H1 (cell line): Measurements from ENCODE around the gene URAD. TPM values are rescaled to one million over a fixed set of nuclear protein-coding genes. Genes with fewer than 3 reads are reported as not detected.

Experiments
- CTCF ChIA-PET: fragments of 300-600 bp; sonication (Branson Sonifier 250); formaldehyde crosslinking; loops from one replicate; lab custom pipeline; 2021; ENCODE audit not compliant: partially characterized antibody; lab: Charles Lee
- POLR2A ChIA-PET: fragments of 300-600 bp; sonication (Branson Sonifier 250); formaldehyde crosslinking; loops from one replicate; lab custom pipeline; 2021; ENCODE audit warnings: inconsistent platforms; ENCODE audit not compliant: partially characterized antibody; lab: Charles Lee
- DNase-seq, 2 experiments: peaks; one replicate each; pipeline versions ENCODE4 v3.0.0 to v3.0.0-alpha.2; 2010 to 2022; ENCODE audit warnings: low spot score in 2 of 2, low read depth in 1 of 2, mixed read lengths in 1 of 2
- FAIRE-seq: peaks from 2 replicates; lab custom pipeline; 2011; peaks lifted over from hg19 to GRCh38; lab: Jason Lieb, UNC
- H2AFZ ChIP-seq: 2 replicates; pipeline ENCODE4 v1.8.1; 2012; ENCODE audit warnings: low read length, inconsistent platforms
- H2AK5ac ChIP-seq: 2 replicates; pipeline ENCODE4 v1.6.1; 2013; ENCODE audit warnings: low read depth, low read length
- H2BK120ac ChIP-seq: replicated peaks from 2 replicates; pipeline ENCODE3; 2013; ENCODE audit warnings: low read depth, low read length, inconsistent platforms
- H2BK12ac ChIP-seq: 2 replicates; pipeline ENCODE4 v1.6.1; 2013; ENCODE audit warnings: low read depth, low read length
- H2BK15ac ChIP-seq: 2 replicates; pipeline ENCODE4 v1.6.1; 2013; ENCODE audit warnings: low read length
- H2BK20ac ChIP-seq: 2 replicates; pipeline ENCODE4 v1.6.1; 2013; ENCODE audit warnings: low read length
- H2BK5ac ChIP-seq: 2 replicates; pipeline ENCODE4 v1.6.1; 2013; ENCODE audit warnings: low read depth, low read length
- H3K14ac ChIP-seq: 2 replicates; pipeline ENCODE4 v1.6.1; 2013; ENCODE audit warnings: inconsistent platforms; ENCODE audit not compliant: insufficient read length
- H3K18ac ChIP-seq: 2 replicates; pipeline ENCODE4 v1.6.1; 2013; ENCODE audit warnings: low read length; ENCODE audit errors: extremely low read depth
- H3K23ac ChIP-seq: 2 replicates; pipeline ENCODE4 v1.6.1; 2013; ENCODE audit warnings: inconsistent platforms; ENCODE audit not compliant: insufficient read length
- H3K23me2 ChIP-seq: 2 replicates; pipeline ENCODE4 v1.6.1; 2013; ENCODE audit warnings: low read depth, low read length
- H3K27ac ChIP-seq: 2 replicates; pipeline ENCODE4 v1.6.1; 2011; ENCODE audit warnings: low read depth, low read length, inconsistent platforms
- H3K27me3 ChIP-seq, 4 experiments: replicated peaks in 1 of 4; 1 replicate in 1 of 4; 2 replicates in 3 of 4; pipeline versions ENCODE4 v1.6.1 to v1.8.1; 2011 to 2013; ENCODE audit warnings: low read length in 3 of 4, mild to moderate bottlenecking in 3 of 4, inconsistent platforms in 2 of 4, mixed read lengths in 2 of 4, moderate library complexity in 1 of 4; ENCODE audit not compliant: control insufficient read depth in 3 of 4, insufficient read depth in 3 of 4; ENCODE audit errors: extremely low read depth in 1 of 4
- H3K36me3 ChIP-seq, 4 experiments: 2 replicates each; pipeline versions ENCODE4 v1.6.1 to v1.8.1; 2011 to 2013; ENCODE audit warnings: mild to moderate bottlenecking in 4 of 4, low read length in 3 of 4, moderate library complexity in 2 of 4, control low read depth in 1 of 4, inconsistent platforms in 1 of 4; ENCODE audit not compliant: insufficient read depth in 4 of 4, control insufficient read depth in 2 of 4
- H3K4ac ChIP-seq: replicated peaks from 2 replicates; pipeline ENCODE3; 2013; ENCODE audit warnings: low read length, low read depth, mixed read lengths, inconsistent platforms; ENCODE audit not compliant: insufficient read length
- H3K4me1 ChIP-seq, 4 experiments: replicated peaks in 1 of 4; 1 replicate in 1 of 4; 2 replicates in 3 of 4; pipeline versions ENCODE4 v1.6.1 to v1.8.1; 2011 to 2013; ENCODE audit warnings: low read length in 3 of 4, inconsistent platforms in 2 of 4, mixed read lengths in 1 of 4; ENCODE audit not compliant: insufficient read depth in 4 of 4, control insufficient read depth in 3 of 4
- H3K4me2 ChIP-seq, 2 experiments: 2 replicates each; pipeline versions ENCODE4 v1.6.1 to v1.8.1; 2011 to 2013; ENCODE audit warnings: low read depth in 2 of 2, low read length in 2 of 2, control low read depth in 1 of 2, inconsistent platforms in 1 of 2, mild to moderate bottlenecking in 1 of 2; ENCODE audit not compliant: insufficient read depth in 1 of 2
- H3K4me3 ChIP-seq, 4 experiments: fragments of 200-600, 300-600 bp in 1 of 4; sonication (generic), shearing (Covaris generic), sonication (Bioruptor Twin) in 1 of 4; 2 replicates each; pipeline versions ENCODE4 v1.5.1 to v1.8.1; 2011 to 2016; ENCODE audit warnings: low read length in 4 of 4, low read depth in 3 of 4, control low read depth in 2 of 4, inconsistent platforms in 2 of 4, mild to moderate bottlenecking in 2 of 4, mixed read lengths in 1 of 4, moderate library complexity in 1 of 4; ENCODE audit not compliant: insufficient read depth in 2 of 4; ENCODE audit errors: extremely low read depth in 1 of 4
- H3K56ac ChIP-seq: replicated peaks from 2 replicates; pipeline ENCODE3; 2013; ENCODE audit warnings: low read depth, mild to moderate bottlenecking, mixed read lengths, low read length, inconsistent platforms; ENCODE audit not compliant: insufficient read length
- H3K79me1 ChIP-seq: 2 replicates; pipeline ENCODE4 v1.6.1; 2013; ENCODE audit warnings: low read depth, low read length, control low read depth
- H3K79me2 ChIP-seq, 2 experiments: 2 replicates each; pipeline versions ENCODE4 v1.6.1 to v1.8.1; 2012 to 2013; ENCODE audit warnings: low read length in 2 of 2, mild to moderate bottlenecking in 2 of 2, inconsistent platforms in 1 of 2; ENCODE audit not compliant: insufficient read depth in 2 of 2, control insufficient read depth in 1 of 2
- H3K9ac ChIP-seq, 4 experiments: replicated peaks in 1 of 4; 1 replicate in 1 of 4; 2 replicates in 3 of 4; pipeline versions ENCODE4 v1.6.1 to v1.8.1; 2011 to 2013; ENCODE audit warnings: low read depth in 3 of 4, low read length in 3 of 4, control low read depth in 2 of 4, mild to moderate bottlenecking in 2 of 4, moderate library complexity in 2 of 4, inconsistent platforms in 1 of 4; ENCODE audit errors: extremely low read depth in 1 of 4
- H3K9me3 ChIP-seq, 2 experiments: 2 replicates each; pipeline versions ENCODE4 v1.6.1 to v1.8.1; 2012 to 2013; ENCODE audit warnings: mild to moderate bottlenecking in 2 of 2, moderate library complexity in 2 of 2, control low read depth in 1 of 2, inconsistent platforms in 1 of 2, low read depth in 1 of 2, low read length in 1 of 2, mixed read lengths in 1 of 2; ENCODE audit not compliant: insufficient read depth in 2 of 2
- H4K20me1 ChIP-seq, 2 experiments: replicated peaks in 1 of 2; 2 replicates each; pipeline versions ENCODE3 to v1.8.1; 2011 to 2013; ENCODE audit warnings: inconsistent platforms in 2 of 2, low read length in 2 of 2, mild to moderate bottlenecking in 1 of 2; ENCODE audit not compliant: insufficient read depth in 2 of 2, control insufficient read depth in 1 of 2
- H4K5ac ChIP-seq: 2 replicates; pipeline ENCODE4 v1.6.1; 2013; ENCODE audit warnings: low read length, low read depth, mixed read lengths, inconsistent platforms; ENCODE audit not compliant: insufficient read length
- H4K8ac ChIP-seq: 2 replicates; pipeline ENCODE4 v1.8.0; 2013; ENCODE audit warnings: mild to moderate bottlenecking, moderate library complexity, low read length, inconsistent platforms; ENCODE audit not compliant: insufficient read depth; ENCODE audit errors: extremely low read depth
- H4K91ac ChIP-seq: replicated peaks from 2 replicates; pipeline ENCODE3; 2013; ENCODE audit warnings: low read length, mixed read lengths, inconsistent platforms; ENCODE audit not compliant: insufficient read length
- BCL11A ChIP-seq, 2 experiments: IDR thresholded peaks; one replicate each; pipeline ENCODE4 v1.6.1; 2011; ENCODE audit warnings: low read depth in 2 of 2, low read length in 2 of 2, mild to moderate bottlenecking in 2 of 2
- CBX5 ChIP-seq: fragments of 300-800, 300-1000 bp; sonication (generic); IDR thresholded peaks from 2 replicates; pipeline ENCODE4 v1.7.1; 2016; ENCODE audit warnings: antibody characterized with exemption, low read length, low read depth
- CHD1 ChIP-seq: IDR thresholded peaks from 2 replicates; pipeline ENCODE4 v1.6.1; 2012; ENCODE audit warnings: low read depth, low read length, improper control_type of control experiment
- CREB1 ChIP-seq: IDR thresholded peaks from 2 replicates; pipeline ENCODE4 v1.6.1; 2012; ENCODE audit warnings: inconsistent platforms
- CTBP2 ChIP-seq: IDR thresholded peaks from 2 replicates; pipeline ENCODE4 v1.7.0; 2011; ENCODE audit warnings: borderline replicate concordance, mild to moderate bottlenecking, moderate library complexity, mixed read lengths, low read length; ENCODE audit not compliant: insufficient read depth, insufficient read length
- EZH2 ChIP-seq: fragments of 200-600 bp; sonication (generic); IDR thresholded peaks from 2 replicates; pipeline ENCODE4 v1.7.1; 2012; ENCODE audit warnings: low read depth, mild to moderate bottlenecking, moderate library complexity, low read length, inconsistent platforms; ENCODE audit not compliant: severe bottlenecking
- HDAC2 ChIP-seq, 2 experiments: fragments of 300-600 bp in 1 of 2; sonication (generic) in 1 of 2; IDR thresholded peaks; 2 replicates each; pipeline ENCODE4 v1.6.1; 2011 to 2012; ENCODE audit warnings: low read depth in 2 of 2, low read length in 2 of 2, mild to moderate bottlenecking in 2 of 2, moderate library complexity in 2 of 2, borderline replicate concordance in 1 of 2, inconsistent platforms in 1 of 2
- HDAC6 ChIP-seq: IDR thresholded peaks from one replicate; pipeline ENCODE4 v1.7.1; 2012; ENCODE audit warnings: low read depth, mild to moderate bottlenecking, inconsistent platforms, low read length, moderate library complexity
- KDM4A ChIP-seq: IDR thresholded peaks from one replicate; pipeline ENCODE4 v1.7.1; 2012; ENCODE audit warnings: low read depth, mild to moderate bottlenecking, moderate library complexity, low read length, inconsistent platforms; ENCODE audit not compliant: severe bottlenecking
- POLR2AphosphoS5 ChIP-seq: IDR thresholded peaks from 2 replicates; pipeline ENCODE4 v1.6.1; 2011; ENCODE audit warnings: low read depth, low read length
- RBBP5 ChIP-seq: IDR thresholded peaks from 2 replicates; pipeline ENCODE4 v1.7.1; 2012; ENCODE audit warnings: low read depth, mild to moderate bottlenecking, inconsistent platforms, low read length, moderate library complexity, borderline replicate concordance
- SIX5 ChIP-seq: IDR thresholded peaks from 2 replicates; pipeline ENCODE4 v1.6.1; 2011; ENCODE audit warnings: mild to moderate bottlenecking, low read depth, low read length
- SP1 ChIP-seq: IDR thresholded peaks from 2 replicates; pipeline ENCODE4 v1.6.1; 2011; ENCODE audit warnings: low read depth, low read length
- TAF1 ChIP-seq: IDR thresholded peaks from 2 replicates; pipeline ENCODE4 v1.6.1; 2011; ENCODE audit warnings: mild to moderate bottlenecking, low read depth, low read length
- TAF7 ChIP-seq: optimal IDR thresholded peaks from 2 replicates; pipeline ENCODE3; 2011; ENCODE audit warnings: low read depth, mild to moderate bottlenecking, inconsistent platforms, low read length, moderate library complexity, borderline replicate concordance
- WGBS, 2 experiments: shearing (Covaris generic) in 1 of 2; methylation state at CpG; one replicate each; pipeline versions ENCODE4 v1.1.6 to v1.1.7; 2013 to 2015; ENCODE audit warnings: low lambda C conversion rate in 2 of 2, mixed read lengths in 2 of 2, inconsistent platforms in 1 of 2, low coverage in 1 of 2, missing lambda C conversion rate in 1 of 2; ENCODE audit not compliant: insufficient replicate concordance in 2 of 2, insufficient coverage in 1 of 2, insufficient read length in 1 of 2; ENCODE audit errors: extremely low coverage in 1 of 2, missing lambda C conversion rate in 1 of 2; 5-methylcytosine and 5-hydroxymethylcytosine counted together
- polyA plus RNA-seq, 7 experiments: library from polyadenylated mRNA; depleted of rRNA in 3 of 7; stranded (reverse) in 5 of 7; unstranded in 2 of 7; fragments of >200 nt in 5 of 7; fragments of 200-250 nt in 2 of 7; gene quantifications; 1 replicate in 5 of 7; 2 replicates in 1 of 7; 4 replicates in 1 of 7; pipeline versions ENCODE4 v1.2.1 to v1.2.3, GENCODE V29; 2011 to 2013; ENCODE audit warnings: missing spikeins in 2 of 7, mixed read lengths in 2 of 7
- total RNA-seq: library from RNA; stranded (reverse); fragmentation: NEBNext Ultra II Directional; extraction: Animal tissue kit (Norgen Biotek cat#: 25700); gene quantifications from 2 replicates; pipeline ENCODE4 v1.2.1, GENCODE V29; 2021

URAD gene
- total and polyA plus RNA-seq, 2 of the 8 experiments (the other 6 are each of a cell fraction or from before 2014, with no cell fraction given): not detected

- CTCF ChIA-PET: interaction anchor here (0.7 to 20.5 kb wide), 11 partner anchors 9 to 624 kb away, joined by 3 to 283 read pairs (median 7); partner anchors contain the start of gene CDX2
- H4K20me1 ChIP-seq: peaks cover 0 to 11% of the 10 kb centered on the region in 2 experiments
- TF ChIP-seq RBBP5: no peak
- no peak for TF ChIP-seq CTBP2
- TF ChIP-seq CREB1: no peak
- TF ChIP-seq EZH2: no peak
- no peak for TF ChIP-seq SP1
- TF ChIP-seq POLR2AphosphoS5: no peak
- no peak for TF ChIP-seq CHD1
- TF ChIP-seq TAF1: no peak
- TF ChIP-seq TAF7: no peak
- no peak for TF ChIP-seq HDAC2 (IDR thresholded peaks at IDR 0.05; ENCODE audit: borderline replicate concordance in 1 of 2, low read depth in 2 of 2, low read length in 2 of 2)
- no peak for TF ChIP-seq SIX5
- TF ChIP-seq CBX5: no peak
- no peak for TF ChIP-seq HDAC6
- no peak for TF ChIP-seq BCL11A (IDR thresholded peaks at IDR 0.05; ENCODE audit: low read depth in 2 of 2, low read length in 2 of 2)
- no peak for TF ChIP-seq KDM4A
These were observed 2.9 kb downstream of the URAD start for GRCh38 chr13:27985600-27985999.

More at GRCh38 chr13:27985600-27985999, 2.9 kb downstream of the URAD start:
- FAIRE-seq (no peak), DNase-seq (no peak)
- Histone ChIP-seq H3K4me1 (no peaks in the 10 kb centered on the region), H3K36me3 (peaks cover 0 to under 1% (median 0%) of the 10 kb centered on the region in 4 experiments; a peak in 1 of 8 replicates), H3K9ac (no peak overlapping the region), H2BK5ac (no peak overlapping the region), H2BK20ac (no peak overlapping the region), H3K79me1 (no peaks in the 10 kb centered on the region), H3K4me3 (no peak overlapping the region), H3K14ac (no peak overlapping the region), H3K23me2 (no peaks in the 10 kb centered on the region), H3K18ac (no peak overlapping the region), H2BK120ac (no peak overlapping the region), H2AK5ac (no peak overlapping the region), H2AFZ (no peak overlapping the region), H4K8ac (no peak overlapping the region), H2BK12ac (no peak overlapping the region), H3K4me2 (no peak overlapping the region), H3K4ac (no peak overlapping the region), H3K27ac (no peak overlapping the region), H3K9me3 (no peaks in the 10 kb centered on the region), H2BK15ac (no peak overlapping the region), H4K91ac (no peak overlapping the region), H3K56ac (no peak overlapping the region), H3K79me2 (no peaks in the 10 kb centered on the region), H4K5ac (no peak overlapping the region), H3K23ac (no peak overlapping the region), H3K27me3 (peaks cover 30 to 51% (median 46%) of the 10 kb centered on the region in 4 experiments)
- POLR2A ChIA-PET: no interaction called here
- 95% methylated on average over 1 of the region's 1 CpG; no CpG with 5 or more reads in 1 of the 2 experiments for WGBS, 2 experiments
